CD14-positive monocyte (primary cell): ENCODE measurements around the gene RAB24. TPM values are rescaled to one million over a fixed set of nuclear protein-coding genes. Genes with fewer than 3 reads are reported as not detected.
A peak's percentile ranks its signal among the peaks of the same experiment; 100 is the strongest.

Experiments used
- DNase-seq, 3 donors: peaks; one replicate each; pipeline ENCODE4 v3.0.0-alpha.2; 2011 to 2022
- H2AFZ ChIP-seq: 2 replicates; pipeline ENCODE4 v1.6.0; 2012; ENCODE audit warnings: mild to moderate bottlenecking, low read depth, low read length, inconsistent platforms; ENCODE audit not compliant: insufficient read depth, poor library complexity, severe bottlenecking
- H3K27ac ChIP-seq, 2 donors: 1 replicate in 1 of 2; 2 replicates in 1 of 2; pipeline ENCODE4 v1.5.1; 2012 to 2013; ENCODE audit warnings: low read length in 2 of 2, control low read depth in 1 of 2, inconsistent platforms in 1 of 2, low read depth in 1 of 2, mild to moderate bottlenecking in 1 of 2
- H3K27me3 ChIP-seq, 2 donors: one replicate each; pipeline versions ENCODE4 v1.6.0 to v1.6.1; 2011 to 2013; ENCODE audit warnings: low read length in 2 of 2; ENCODE audit not compliant: control insufficient read depth in 2 of 2, insufficient read depth in 2 of 2
- H3K36me3 ChIP-seq, 2 donors: replicated peaks in 1 of 2; 1 replicate in 1 of 2; 2 replicates in 1 of 2; pipeline versions ENCODE4 v1.5.1 to v1.6.1; 2012 to 2013; ENCODE audit warnings: low read length in 2 of 2, control low read depth in 1 of 2, inconsistent platforms in 1 of 2, mild to moderate bottlenecking in 1 of 2; ENCODE audit not compliant: insufficient read depth in 2 of 2, control insufficient read depth in 1 of 2
- H3K4me1 ChIP-seq, 2 donors: 1 replicate in 1 of 2; 2 replicates in 1 of 2; pipeline versions ENCODE4 v1.5.1 to v1.6.1; 2012 to 2013; ENCODE audit warnings: low read length in 2 of 2, control low read depth in 1 of 2, inconsistent platforms in 1 of 2, mild to moderate bottlenecking in 1 of 2, moderate library complexity in 1 of 2; ENCODE audit not compliant: insufficient read depth in 2 of 2, control insufficient read depth in 1 of 2
- H3K4me2 ChIP-seq: replicated peaks from 2 replicates; pipeline ENCODE3; 2012; ENCODE audit warnings: low read length, moderate library complexity, mild to moderate bottlenecking; ENCODE audit not compliant: poor library complexity, severe bottlenecking; ENCODE audit errors: extremely low read depth
- H3K4me3 ChIP-seq, 3 experiments: fragments of 200-600 bp in 1 of 3; sonication (generic) in 1 of 3; replicated peaks in 1 of 3; 1 replicate in 2 of 3; 2 replicates in 1 of 3; pipeline ENCODE4 v1.5.1; 2011 to 2013; ENCODE audit warnings: low read length in 3 of 3, mild to moderate bottlenecking in 3 of 3, control low read depth in 2 of 3, low read depth in 2 of 3, inconsistent platforms in 1 of 3, moderate library complexity in 1 of 3
- H3K79me2 ChIP-seq: 2 replicates; pipeline ENCODE4 v1.6.0; 2012; ENCODE audit warnings: mild to moderate bottlenecking, control low read depth, inconsistent platforms, low read length, moderate library complexity; ENCODE audit not compliant: insufficient read depth
- H3K9ac ChIP-seq: 2 replicates; pipeline ENCODE4 v1.6.0; 2017; ENCODE audit warnings: low read length, mild to moderate bottlenecking; ENCODE audit not compliant: insufficient read depth, poor library complexity, severe bottlenecking
- H3K9me3 ChIP-seq, 2 donors: replicated peaks in 1 of 2; 1 replicate in 1 of 2; 2 replicates in 1 of 2; pipeline versions ENCODE4 v1.5.1 to v1.6.1; 2012 to 2013; ENCODE audit warnings: low read length in 2 of 2, control low read depth in 1 of 2; ENCODE audit not compliant: control insufficient read depth in 1 of 2, insufficient read depth in 1 of 2
- H4K20me1 ChIP-seq: 2 replicates; pipeline ENCODE4 v1.6.0; 2012; ENCODE audit warnings: mild to moderate bottlenecking, low read length, control low read depth, moderate library complexity; ENCODE audit not compliant: insufficient read depth
- H3K27ac Mint-ChIP-seq, 7 donors: one replicate each; pipeline ENCODE4 v1.8.0; 2020; ENCODE audit warnings: mild to moderate bottlenecking in 7 of 7, mixed read lengths in 7 of 7, moderate library complexity in 6 of 7, inconsistent platforms in 2 of 7
- H3K27me3 Mint-ChIP-seq, 3 donors: one replicate each; pipeline ENCODE4 v1.8.0; 2021 to 2022; ENCODE audit warnings: low read depth in 3 of 3, mild to moderate bottlenecking in 3 of 3, mixed read lengths in 3 of 3, moderate library complexity in 3 of 3, inconsistent platforms in 1 of 3
- H3K36me3 Mint-ChIP-seq, 2 donors: one replicate each; pipeline ENCODE4 v1.8.0; 2020; ENCODE audit warnings: mixed read lengths in 2 of 2, inconsistent platforms in 1 of 2, mild to moderate bottlenecking in 1 of 2
- H3K4me1 Mint-ChIP-seq: one replicate; pipeline ENCODE4 v1.8.0; 2020; ENCODE audit warnings: mild to moderate bottlenecking, mixed read lengths
- H3K4me3 Mint-ChIP-seq, 2 donors: one replicate each; pipeline ENCODE4 v1.8.0; 2020; ENCODE audit warnings: mild to moderate bottlenecking in 2 of 2, mixed read lengths in 2 of 2, moderate library complexity in 1 of 2
- H3K9me3 Mint-ChIP-seq, 7 donors: one replicate each; pipeline ENCODE4 v1.8.0; 2020 to 2022; ENCODE audit warnings: mixed read lengths in 7 of 7, mild to moderate bottlenecking in 6 of 7, moderate library complexity in 6 of 7, inconsistent platforms in 2 of 7
- CTCF ChIP-seq: fragments of 200-600 bp; IDR thresholded peaks from one replicate; pipeline ENCODE4 v1.8.0; 2022; ENCODE audit warnings: antibody characterized with exemption, mild to moderate bottlenecking
- WGBS: methylation state at CpG from one replicate; pipeline ENCODE4 v1.1.5; 2013; ENCODE audit warnings: missing lambda C conversion rate; ENCODE audit not compliant: insufficient coverage; 5-methylcytosine and 5-hydroxymethylcytosine counted together
- intact Hi-C, 2 donors: fragments of 100-400 bp; cut with micrococcal nuclease; formaldehyde crosslinking; loops; one replicate each; pipeline versions ENCODE4 v1.15.0 to v1.15.1; 2023
- polyA plus RNA-seq, 3 donors: library from polyadenylated mRNA; depleted of rRNA in 1 of 3; unstranded in 2 of 3; stranded (reverse) in 1 of 3; fragments of 300-500 nt in 2 of 3; fragments of >200 nt in 1 of 3; fragmentation: Illumina TruSeq in 2 of 3; gene quantifications; 1 replicate in 2 of 3; 2 replicates in 1 of 3; pipeline ENCODE4 v1.2.3, GENCODE V29; 2012 to 2021

RAB24 gene
- polyA plus RNA-seq, 3 donors, result 74.3 to 465 (median 94.4) TPM

- Mint-ChIP-seq H3K36me3 (peaks cover 10 to 24% of the 10 kb centered on the region in 2 donors), H3K4me1 (peaks cover 67% of the 10 kb centered on the region), H3K27ac (peak overlapping the region in 6 of 7 donors; percentile 46 to 83 (median 65)), H3K9me3 (peaks cover 0 to 3% (median 0%) of the 10 kb centered on the region in 7 donors), H3K4me3 (peak overlapping the region; percentile 79 to 88), H3K27me3 (peaks cover 0 to 3% (median 0%) of the 10 kb centered on the region in 3 donors)
- Histone ChIP-seq H3K27ac (peak overlapping the region in 1 of 2 donors; percentile 68), H3K9ac (peak overlapping the region; percentile 53), H3K4me1 (peaks cover 68 to 79% of the 10 kb centered on the region in 2 donors), H2AFZ (peak overlapping the region; percentile 54), H3K9me3 (no peaks in the 10 kb centered on the region), H3K79me2 (peaks cover 82% of the 10 kb centered on the region), H3K27me3 (no peaks in the 10 kb centered on the region), H3K4me3 (peak overlapping the region; percentile 40 to 97 (median 68)), H3K36me3 (peaks cover 3 to 4% of the 10 kb centered on the region in 2 donors), H3K4me2 (peak overlapping the region; percentile 100), H4K20me1 (peaks cover 39% of the 10 kb centered on the region)
- intact Hi-C loops, result loop anchor here (5.0 to 10.0 kb wide), 4 partner anchors 36 to 283 kb away; partner anchors contain the start of genes DOK3 (in 1 of the 2), PDLIM7 (in 1 of the 2) and TMED9 (in 1 of the 2)
- no peak for DNase-seq
- TF ChIP-seq CTCF, result no peak
- WGBS, result 1% methylated on average over 20 of the region's 23 CpGs
These were observed 7.8 kb upstream of the RAB24 start for GRCh38 chr5:177311392-177311722.

- Mint-ChIP-seq H3K36me3 (peaks cover 12 to 24% of the 10 kb centered on the region in 2 donors), H3K4me3 (peak overlapping the region; percentile 89 to 98), H3K27ac (peak overlapping the region; percentile 64 to 95 (median 85)), H3K9me3 (peaks cover 0 to 3% (median 0%) of the 10 kb centered on the region in 7 donors), H3K4me1 (peaks cover 69% of the 10 kb centered on the region), H3K27me3 (peaks cover 0 to 3% (median 0%) of the 10 kb centered on the region in 3 donors)
- WGBS, result 2% methylated on average over 10 of the region's 20 CpGs
- no peak overlapping the region for H2AFZ ChIP-seq
- H3K9ac ChIP-seq, result peak overlapping the region; percentile 53
- peak overlapping the region; percentile 100 for H3K4me2 ChIP-seq
- peaks cover 87% of the 10 kb centered on the region for H3K79me2 ChIP-seq
- DNase-seq, result peak; percentile 51 to 70 (median 68)
- H4K20me1 ChIP-seq, result peaks cover 44% of the 10 kb centered on the region
- intact Hi-C loops, result loop anchor here (5.0 to 10.0 kb wide), 4 partner anchors 36 to 284 kb away; partner anchors contain the start of genes DOK3 (in 1 of the 2), PDLIM7 (in 1 of the 2) and TMED9 (in 1 of the 2)
- H3K4me1 ChIP-seq, result peaks cover 73 to 83% of the 10 kb centered on the region in 2 donors
- peak overlapping the region; percentile 30 to 68 for H3K27ac ChIP-seq
- no peaks in the 10 kb centered on the region for H3K9me3 ChIP-seq
- no peaks in the 10 kb centered on the region for H3K27me3 ChIP-seq
- H3K4me3 ChIP-seq, result peak overlapping the region; percentile 40 to 97 (median 68)
- no peak for TF ChIP-seq CTCF
- peaks cover 7 to 9% of the 10 kb centered on the region in 2 donors for H3K36me3 ChIP-seq
These were observed 7.4 kb upstream of the RAB24 start for GRCh38 chr5:177310757-177311391.
